Sciatic nerve (tissue), 2 donors: Measurements from ENCODE around the gene SDHB. TPM values are rescaled to one million over a fixed set of nuclear protein-coding genes. Genes with fewer than 3 reads are reported as not detected.

Source experiments
- ATAC-seq: fragments of 200-7000 bp; cut with Tn5 transposase; one replicate; pipeline ENCODE4 v1.9.1; 2020; ENCODE audit warnings: mild to moderate bottlenecking, moderate library complexity
- DNase-seq: peaks from one replicate; pipeline ENCODE4 v3.0.0-alpha.2; 2020; ENCODE audit warnings: low spot score
- intact Hi-C: fragments of 100-400 bp; cut with DNase I; formaldehyde crosslinking; loops from one replicate; pipeline ENCODE4 v1.14.2; 2022
- total RNA-seq: library from RNA; stranded (reverse); fragmentation: NEBNext Ultra II Directional; extraction: Animal tissue kit (Norgen Biotek cat#: 25700); gene quantifications from one replicate; pipeline ENCODE4 v1.2.1, GENCODE V29; 2021
- donor health status: DM: no; HTN: no; CAD: no.
- donor health status: DM: no; HTN: no; CAD: no.

SDHB gene
- total RNA-seq, 1 donor from 2014 or later = 69.4 TPM

DNA sequence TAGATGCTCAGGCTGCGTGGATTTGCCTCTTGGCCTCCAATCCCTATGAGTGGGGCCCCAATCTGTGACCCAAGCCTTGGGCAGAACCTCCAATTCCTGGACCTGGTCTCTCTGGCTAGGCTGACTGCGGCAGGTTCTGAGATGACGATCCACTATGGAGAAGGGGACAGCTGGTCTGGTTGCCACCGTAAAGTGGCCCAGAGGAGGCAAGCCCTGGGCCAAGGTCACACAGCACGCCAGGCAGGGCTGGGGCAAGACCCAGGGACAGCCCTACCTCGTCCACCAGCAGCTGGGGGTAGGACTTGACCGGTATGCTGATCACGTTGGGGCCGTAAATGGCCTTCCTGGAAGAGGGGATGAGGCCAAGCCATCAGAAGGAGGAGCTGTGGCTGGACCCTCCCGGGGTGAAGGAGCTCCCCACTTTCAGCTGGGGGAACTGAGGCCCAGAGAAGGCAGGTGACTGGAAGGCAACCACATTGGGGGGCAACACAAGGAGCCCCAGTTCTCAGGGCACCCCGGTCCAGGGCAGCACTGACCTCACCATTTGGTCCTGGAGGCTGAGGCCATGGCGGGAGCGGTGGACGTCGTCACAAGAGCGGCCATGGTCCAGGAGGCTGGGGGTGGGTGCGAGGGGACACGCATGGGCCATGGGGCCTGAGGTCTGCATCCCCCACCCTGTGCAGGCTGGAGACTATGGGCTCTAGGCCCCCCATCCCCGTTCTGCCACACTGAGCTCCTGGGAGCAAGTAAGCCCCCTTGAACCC is 51.9 kb downstream of the SDHB start:
- DNase-seq (no peak), ATAC-seq (no peak)
- intact Hi-C loops = no loop called here

DNA sequence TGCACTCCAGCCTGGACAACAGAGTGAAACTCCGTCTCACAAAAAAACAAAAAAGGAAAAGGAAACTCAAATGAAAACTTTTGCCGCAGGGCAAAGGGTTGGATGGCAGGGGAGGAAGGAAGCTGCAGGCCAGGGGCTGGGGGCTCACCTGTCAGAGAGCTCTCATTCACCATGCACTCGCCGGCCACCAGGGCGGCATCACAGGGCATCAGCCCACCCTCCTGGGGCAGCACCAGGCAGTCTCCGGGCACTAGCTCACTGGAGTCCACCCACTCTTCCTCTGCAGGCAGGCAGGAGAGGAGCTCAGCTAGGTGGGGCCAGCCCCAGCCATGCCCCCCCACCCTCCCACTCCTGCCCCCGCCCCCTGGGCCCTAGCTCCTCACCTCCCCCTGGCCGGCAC is 54.0 kb downstream of the SDHB start:
- intact Hi-C loops = no loop called here
- DNase-seq = no peak
- ATAC-seq = no peak

DNA sequence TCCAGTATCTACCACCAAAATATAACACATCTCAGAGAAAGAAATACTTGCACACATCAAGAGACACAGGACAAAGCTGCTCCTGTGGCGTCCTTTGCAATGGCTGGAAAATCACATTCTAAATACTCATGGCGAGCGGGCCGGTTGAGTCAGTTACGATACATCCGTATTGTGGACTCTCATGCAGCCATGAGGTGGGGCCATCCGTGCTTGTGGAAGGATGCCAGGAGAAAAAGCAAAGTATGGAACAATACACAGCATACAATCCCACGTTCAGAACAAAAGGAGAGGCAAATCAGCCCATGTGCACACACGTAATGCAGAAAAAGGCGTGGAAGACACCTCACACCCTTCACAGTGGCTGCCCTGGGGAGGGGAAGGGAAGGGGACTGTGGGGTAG is 55.2 kb downstream of the SDHB start:
- ATAC-seq = no peak
- no peak for DNase-seq
- intact Hi-C loops = no loop called here

DNA sequence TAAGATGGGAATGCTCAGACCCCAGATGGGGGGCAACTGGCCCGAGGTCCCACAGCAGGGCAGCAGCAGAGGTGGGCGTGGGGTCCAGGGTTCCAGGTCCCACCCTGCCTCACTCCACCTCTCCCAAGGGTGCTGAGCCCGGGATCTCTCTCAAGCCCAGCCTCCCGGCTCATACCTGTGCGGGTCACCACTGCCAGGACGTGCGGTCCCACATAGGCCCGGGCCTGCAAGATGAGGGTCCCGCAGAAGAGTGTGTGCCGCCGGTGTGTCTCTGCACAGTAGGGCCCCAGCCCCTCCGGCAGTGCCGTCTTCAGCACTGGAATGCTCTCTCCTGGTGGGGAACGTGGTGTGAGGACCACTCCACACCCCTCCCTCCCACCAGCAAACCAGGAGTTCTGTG is 57.0 kb downstream of the SDHB start:
- ATAC-seq (no peak), DNase-seq (no peak)
- intact Hi-C loops = no loop called here

DNA sequence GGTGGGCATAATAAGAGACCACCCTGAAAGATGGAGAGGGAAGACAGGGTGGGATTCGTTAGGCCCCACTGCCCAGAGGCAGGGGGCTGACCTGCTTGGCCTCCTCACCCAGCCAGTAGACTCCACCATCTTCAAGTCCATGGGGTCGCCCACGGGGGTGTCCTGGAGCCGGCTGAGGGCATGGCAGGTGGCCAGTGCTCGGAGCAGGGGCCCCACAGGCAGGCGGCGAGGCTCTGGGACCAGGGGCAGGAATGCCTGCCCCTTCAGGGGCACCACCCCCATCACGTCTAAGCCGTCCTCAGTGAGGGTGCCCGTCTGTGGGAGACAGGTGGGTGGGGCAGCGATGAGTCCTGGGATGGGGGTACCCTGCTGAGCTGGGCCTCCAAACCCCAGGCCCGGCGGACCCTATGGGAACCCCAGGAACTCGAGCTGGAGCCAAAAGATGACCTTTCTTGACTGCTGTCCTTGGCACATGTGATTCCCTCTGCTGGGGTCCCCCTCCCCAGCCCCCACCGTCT is 60.3 kb downstream of the SDHB start:
- no peak for DNase-seq
- no peak for ATAC-seq
- intact Hi-C loops = no loop called here

DNA sequence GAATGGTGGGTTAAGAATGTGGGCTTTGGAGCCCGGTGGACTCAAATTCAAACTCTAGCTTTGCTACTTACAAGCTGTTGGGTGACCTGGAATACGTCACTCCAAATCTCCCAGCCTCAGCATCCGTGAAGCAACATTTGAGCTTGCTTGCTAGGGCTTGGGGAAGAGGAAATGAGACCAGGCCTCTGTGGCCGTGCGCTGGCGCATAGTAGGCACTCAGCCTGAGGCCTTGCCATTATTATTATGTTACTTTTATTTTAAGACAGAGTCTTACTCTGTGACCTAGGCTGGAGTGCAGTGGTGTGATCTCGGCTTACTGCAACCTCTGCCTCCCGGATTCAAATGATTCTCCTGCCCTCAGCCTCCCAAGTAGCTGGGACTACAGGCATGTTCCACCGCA is 61.2 kb downstream of the SDHB start:
- ATAC-seq = no peak
- no peak for DNase-seq
- intact Hi-C loops = no loop called here

GRCh38 chr1:16992102-16992501 is 61.7 kb downstream of the SDHB start:
- intact Hi-C loops = no loop called here
- ATAC-seq = no peak
- no peak for DNase-seq

DNA sequence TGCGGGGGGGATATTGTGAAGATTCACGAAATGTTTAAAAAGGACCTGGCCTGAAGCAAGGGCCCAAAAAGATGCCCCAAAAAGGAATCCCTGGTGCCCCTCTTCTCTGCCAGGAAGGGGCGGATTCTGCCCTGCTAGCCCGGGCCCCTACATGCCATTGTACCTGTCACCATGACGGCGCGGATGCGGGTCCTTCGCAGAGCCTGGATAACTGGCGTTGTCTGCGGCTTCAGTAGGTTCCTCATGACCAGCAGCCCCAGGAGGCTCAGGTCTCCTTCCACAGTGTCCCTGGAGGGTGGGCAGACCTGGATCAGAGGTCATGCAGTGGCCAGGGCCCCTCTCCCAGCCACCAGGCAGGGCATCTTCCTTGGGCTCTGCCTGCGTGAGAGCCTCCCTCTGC is 62.3 kb downstream of the SDHB start:
- intact Hi-C loops = no loop called here
- no peak for ATAC-seq
- DNase-seq = no peak

- no peak for ATAC-seq
- intact Hi-C loops = no loop called here
These were observed 64.0 kb downstream of the SDHB start for GRCh38 chr1:16989676-16990391.

DNA sequence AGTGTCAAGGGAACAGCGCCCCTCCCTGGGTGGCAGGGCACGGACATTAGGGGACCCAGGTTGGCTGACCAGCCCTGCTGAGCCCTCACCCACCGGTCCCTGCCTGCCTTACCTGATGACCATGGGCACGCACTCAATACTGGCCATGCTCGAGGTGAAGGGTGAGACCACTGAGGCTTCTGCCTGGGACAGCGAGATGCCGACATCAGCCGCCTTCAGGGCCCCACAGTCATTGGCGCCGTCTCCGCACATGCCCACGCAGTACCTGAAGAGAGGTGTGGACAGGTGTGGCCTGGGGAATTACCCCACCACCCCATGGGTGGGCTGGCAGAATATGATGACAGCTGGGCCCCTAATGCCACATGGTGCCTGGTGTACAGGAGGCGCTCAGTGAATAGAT is 65.6 kb downstream of the SDHB start:
- ATAC-seq (no peak), DNase-seq (no peak)
- intact Hi-C loops = no loop called here

More at GRCh38 chr1:16989676-16990391, 64.0 kb downstream of the SDHB start:
- no peak for DNase-seq

- no peak for ATAC-seq
- no peak for DNase-seq
- intact Hi-C loops = no loop called here
These were observed 66.9 kb downstream of the SDHB start for GRCh38 chr1:16986962-16987361.

DNA sequence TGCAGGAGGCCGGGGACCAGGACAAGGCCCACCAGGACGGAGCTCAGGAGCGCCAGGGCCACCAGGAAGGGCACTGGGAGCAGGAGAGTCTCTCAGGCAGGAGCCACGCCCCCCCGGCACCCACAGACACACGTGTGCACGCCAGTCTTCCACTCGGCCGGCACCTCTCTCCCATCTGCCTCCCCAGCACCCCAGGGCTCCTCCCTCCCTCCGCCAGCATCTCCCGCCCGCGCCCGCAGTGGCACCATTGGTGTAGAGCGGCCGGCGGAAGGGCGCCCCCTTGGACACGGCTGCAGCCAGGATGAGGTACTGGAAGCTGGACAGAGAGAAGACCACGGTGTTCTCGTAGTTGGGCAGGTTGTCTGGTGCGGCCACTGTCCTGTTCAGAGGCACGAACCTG is 67.3 kb downstream of the SDHB start:
- ATAC-seq (no peak), DNase-seq (no peak)
- intact Hi-C loops = no loop called here

DNA sequence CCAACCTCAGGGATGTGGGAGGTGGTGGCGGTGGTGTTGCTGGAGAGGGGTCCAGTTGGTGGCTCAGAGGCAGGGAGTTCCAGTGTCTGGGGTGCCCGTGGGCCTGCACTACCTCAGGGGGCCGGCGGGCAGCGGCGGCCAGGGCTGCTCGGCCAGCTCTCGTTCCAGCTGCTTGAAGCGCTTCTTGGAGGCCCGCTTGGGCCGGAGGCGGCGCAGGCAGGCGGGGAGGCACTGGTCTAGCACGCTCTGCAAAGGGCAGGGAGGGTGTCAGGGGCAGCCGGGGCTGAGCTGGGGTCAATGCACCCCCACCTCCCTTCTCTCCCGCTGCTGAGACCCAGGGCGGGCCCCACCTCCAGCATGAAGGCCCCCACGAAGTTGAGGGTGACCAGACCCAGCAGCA is 67.7 kb downstream of the SDHB start:
- intact Hi-C loops = no loop called here
- ATAC-seq (no peak), DNase-seq (no peak)

DNA sequence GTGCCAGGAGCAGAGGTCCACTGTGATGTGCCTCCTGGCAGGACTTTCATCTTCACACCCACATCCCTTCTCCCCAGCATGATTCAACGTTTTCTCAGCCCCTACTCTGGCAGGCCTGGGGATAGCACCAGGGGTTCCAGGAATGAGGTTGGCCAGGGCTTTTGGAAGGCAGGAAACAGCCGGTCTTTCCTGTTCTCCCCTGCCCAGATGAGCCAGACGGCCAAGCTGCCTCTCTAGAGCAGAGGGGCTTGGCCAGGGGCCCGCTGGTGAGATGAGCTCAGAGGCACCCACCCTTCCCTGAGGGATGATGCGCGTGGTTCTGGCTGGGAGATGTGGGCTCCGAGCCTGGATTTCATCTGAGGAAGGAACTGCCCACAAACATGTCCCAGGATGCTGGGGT is 69.1 kb downstream of the SDHB start:
- peak; percentile 78 for DNase-seq
- intact Hi-C loops = no loop called here
- ATAC-seq = peak; percentile 65

GRCh38 chr1:16983649-16984048 is 70.2 kb downstream of the SDHB start:
- DNase-seq (no peak), ATAC-seq (no peak)
- intact Hi-C loops = no loop called here

- intact Hi-C loops = no loop called here
- ATAC-seq (no peak), DNase-seq (no peak)
These were observed 70.9 kb downstream of the SDHB start for GRCh38 chr1:16982902-16983301.

DNA sequence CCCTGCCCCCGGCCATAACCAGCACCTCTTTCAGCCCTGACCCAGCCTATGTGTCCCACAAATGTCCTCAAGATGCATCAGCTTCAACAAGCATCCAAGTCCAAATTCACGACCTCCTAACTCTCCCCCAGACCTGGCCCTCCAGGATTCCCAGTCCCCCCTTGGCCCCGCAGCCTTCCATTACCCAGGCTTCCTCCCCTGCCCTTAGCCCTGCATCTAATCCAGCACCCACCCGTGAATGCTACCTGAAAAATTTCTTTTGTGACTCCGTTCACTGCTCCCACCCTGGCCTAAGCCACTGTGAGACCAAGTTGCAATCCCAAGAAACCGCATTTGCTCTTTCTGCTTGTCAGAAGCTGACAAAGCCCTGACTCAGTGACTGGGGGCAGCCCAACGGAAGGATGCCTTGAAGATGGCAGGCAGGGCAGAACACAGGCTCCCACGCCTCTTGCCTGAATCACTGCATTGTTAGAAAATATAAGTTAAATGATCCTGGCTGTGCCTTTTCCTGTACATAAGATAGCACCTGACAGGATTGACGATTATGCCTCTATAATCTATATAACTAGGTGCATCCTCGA is 72.5 kb downstream of the SDHB start:
- ATAC-seq (no peak), DNase-seq (no peak)
- intact Hi-C loops = no loop called here

GRCh38 chr1:16980473-16981268 is 73.2 kb downstream of the SDHB start, which contains the start of gene MFAP2:
Gene MFAP2, minus strand, starts transcription at chr1:16980620. Its CDS starts 2,347 bp downstream, at chr1:16978273.
- ATAC-seq (no peak), DNase-seq (no peak)
- intact Hi-C loops = no loop called here
